Neuron (in vitro differentiated cells): ENCODE measurements around the gene WDR93.

Experiments
- H2AFZ ChIP-seq: one replicate; pipeline ENCODE4 v1.6.1; 2013; ENCODE audit warnings: low read depth, mild to moderate bottlenecking, inconsistent platforms, low read length, moderate library complexity
- H3K27me3 ChIP-seq: one replicate; pipeline ENCODE4 v1.6.1; 2013; ENCODE audit warnings: low read length; ENCODE audit not compliant: insufficient read depth
- H3K36me3 ChIP-seq: one replicate; pipeline ENCODE4 v1.6.1; 2013; ENCODE audit warnings: low read length; ENCODE audit not compliant: insufficient read depth
- H3K4me1 ChIP-seq: one replicate; pipeline ENCODE4 v1.6.1; 2013; ENCODE audit warnings: low read length; ENCODE audit not compliant: insufficient read depth
- H3K4me3 ChIP-seq: 2 replicates; pipeline ENCODE4 v1.5.1; 2013; ENCODE audit warnings: mild to moderate bottlenecking, low read length, moderate library complexity
- H3K9me3 ChIP-seq: one replicate; pipeline ENCODE4 v1.6.1; 2013; ENCODE audit warnings: low read length

The WDR93 gene

DNA sequence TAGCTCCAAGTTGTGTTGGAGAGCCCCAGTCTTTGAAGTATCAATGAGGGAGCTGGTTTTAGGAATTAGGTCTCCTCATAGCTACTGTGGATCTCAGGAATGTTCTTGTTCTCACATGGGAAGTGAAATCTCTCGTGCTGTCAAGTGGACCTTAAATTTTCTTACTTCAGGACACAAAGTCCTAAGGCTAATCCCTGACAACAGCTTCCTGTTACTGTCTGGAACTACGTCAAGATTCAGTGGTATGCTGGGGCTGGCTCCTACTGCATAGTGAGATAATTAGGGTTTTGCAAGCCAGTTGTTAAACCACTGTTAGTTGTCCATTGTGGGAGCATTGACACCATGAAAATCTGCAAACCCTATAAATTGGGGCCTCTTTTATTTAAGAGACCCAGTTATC, 37.6 kb downstream of the WDR93 start:
- peaks cover 18% of the 10 kb centered on the region for H3K27me3 ChIP-seq
- H3K4me1 ChIP-seq: no peaks in the 10 kb centered on the region
- H2AFZ ChIP-seq: no peak overlapping the region
- no peak overlapping the region for H3K4me3 ChIP-seq
- H3K36me3 ChIP-seq: no peaks in the 10 kb centered on the region
- no peaks in the 10 kb centered on the region for H3K9me3 ChIP-seq

DNA sequence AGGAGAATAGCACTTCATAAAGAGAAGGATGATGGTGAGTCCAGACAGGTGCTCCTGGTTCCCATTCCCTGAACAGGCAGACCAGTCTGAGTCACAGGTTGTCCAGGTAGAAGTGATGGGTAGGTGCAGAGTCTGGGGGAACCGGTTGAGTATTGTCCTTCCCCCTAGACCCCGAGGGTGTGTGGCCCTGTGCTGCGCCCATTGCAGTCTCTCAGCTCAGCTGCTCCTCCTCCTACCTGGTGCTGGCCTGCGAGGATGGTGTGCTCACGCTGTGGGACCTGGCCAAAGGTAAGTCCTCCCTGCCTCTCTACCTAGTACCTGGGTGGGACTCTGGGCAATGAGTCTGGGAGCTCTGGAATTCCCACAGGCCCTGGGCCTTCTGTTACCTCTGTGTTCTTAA, 40.7 kb downstream of the WDR93 start:
- no peaks in the 10 kb centered on the region for H3K9me3 ChIP-seq
- H3K36me3 ChIP-seq: no peaks in the 10 kb centered on the region
- H3K27me3 ChIP-seq: peaks cover 23% of the 10 kb centered on the region
- H3K4me3 ChIP-seq: no peak overlapping the region
- no peaks in the 10 kb centered on the region for H3K4me1 ChIP-seq
- H2AFZ ChIP-seq: no peak overlapping the region

DNA sequence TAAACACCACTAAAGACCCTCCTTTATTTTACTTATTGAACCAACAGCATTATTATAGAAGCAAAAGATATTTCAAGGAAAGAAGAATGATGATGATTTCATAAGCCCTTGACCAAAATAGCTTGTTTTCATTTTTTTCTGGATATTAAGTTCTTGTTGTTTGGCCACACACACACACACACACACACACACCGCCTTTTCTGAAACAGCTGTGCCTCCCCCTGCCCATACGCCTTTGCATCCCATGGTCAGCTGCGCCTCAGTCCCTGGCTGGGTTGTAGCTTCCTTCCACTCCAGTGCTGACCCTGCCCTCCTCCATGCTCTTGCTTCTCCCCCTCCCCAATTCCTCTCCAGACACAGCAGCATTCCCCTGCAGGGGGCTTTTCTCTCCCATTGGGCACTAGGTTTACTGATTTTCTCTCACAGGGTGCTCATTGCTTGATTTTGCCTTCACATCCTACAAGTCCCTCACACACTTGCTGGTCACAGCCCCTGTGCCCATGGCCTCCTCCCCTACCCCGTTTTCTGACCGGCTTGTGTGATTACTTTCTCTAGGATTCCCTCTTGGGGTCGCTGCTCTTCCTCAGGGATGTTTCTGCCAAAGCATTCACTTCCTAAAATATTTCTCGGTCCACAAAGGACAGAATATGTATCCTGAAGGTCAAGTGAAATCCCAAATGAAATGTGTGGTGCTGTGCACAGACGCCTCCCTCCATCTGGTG, 42.0 kb downstream of the WDR93 start:
- H3K4me1 ChIP-seq: no peaks in the 10 kb centered on the region
- H3K27me3 ChIP-seq: peaks cover 21% of the 10 kb centered on the region
- H3K36me3 ChIP-seq: no peaks in the 10 kb centered on the region
- H3K9me3 ChIP-seq: no peaks in the 10 kb centered on the region
- no peak overlapping the region for H3K4me3 ChIP-seq
- H2AFZ ChIP-seq: no peak overlapping the region

DNA sequence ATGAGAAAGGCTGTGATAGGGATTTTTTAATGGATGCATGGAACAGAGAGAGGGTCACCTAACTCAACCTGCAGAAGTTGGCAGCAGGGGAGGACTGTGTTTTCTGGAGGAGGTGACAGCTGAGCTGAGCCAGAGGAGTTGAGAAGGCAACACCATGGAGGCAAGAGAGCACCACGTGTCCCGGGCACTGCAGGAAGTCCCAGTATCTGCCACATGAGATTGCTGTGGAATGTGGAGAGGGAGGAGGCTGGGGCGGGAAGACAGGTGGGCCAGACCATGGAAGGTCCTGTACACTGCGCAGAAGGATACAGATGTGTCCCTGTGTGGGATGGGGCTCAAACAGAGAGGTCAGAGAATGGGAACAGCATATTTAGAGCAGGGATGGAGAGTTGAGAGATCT, 45.2 kb downstream of the WDR93 start:
- Histone ChIP-seq H3K4me3 (no peak overlapping the region), H3K36me3 (no peaks in the 10 kb centered on the region), H2AFZ (no peak overlapping the region), H3K27me3 (peaks cover 6% of the 10 kb centered on the region), H3K9me3 (no peaks in the 10 kb centered on the region), H3K4me1 (no peaks in the 10 kb centered on the region)

DNA sequence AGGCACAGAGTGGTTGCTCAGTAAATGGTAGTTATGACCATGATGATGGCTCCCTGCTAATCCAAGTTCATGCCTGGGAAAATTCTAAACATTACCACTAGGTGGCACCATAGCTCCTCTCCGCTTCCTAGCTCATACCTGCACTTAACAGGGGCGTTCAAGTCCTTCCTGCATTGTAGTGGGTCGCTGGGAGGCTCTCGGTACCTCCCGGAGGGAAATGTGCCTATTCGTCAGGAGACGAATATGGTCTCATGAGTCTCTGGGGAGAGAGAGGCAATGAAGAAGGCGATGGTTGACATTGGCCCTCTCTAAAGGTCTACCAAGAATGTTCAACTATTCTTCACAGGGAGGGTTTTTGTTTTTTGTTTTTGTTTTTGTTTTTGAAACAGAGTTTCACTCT, 49.5 kb downstream of the WDR93 start:
- Histone ChIP-seq H2AFZ (no peak overlapping the region), H3K9me3 (no peaks in the 10 kb centered on the region), H3K4me1 (no peaks in the 10 kb centered on the region), H3K36me3 (no peaks in the 10 kb centered on the region), H3K4me3 (no peak overlapping the region), H3K27me3 (peaks cover 22% of the 10 kb centered on the region)

DNA sequence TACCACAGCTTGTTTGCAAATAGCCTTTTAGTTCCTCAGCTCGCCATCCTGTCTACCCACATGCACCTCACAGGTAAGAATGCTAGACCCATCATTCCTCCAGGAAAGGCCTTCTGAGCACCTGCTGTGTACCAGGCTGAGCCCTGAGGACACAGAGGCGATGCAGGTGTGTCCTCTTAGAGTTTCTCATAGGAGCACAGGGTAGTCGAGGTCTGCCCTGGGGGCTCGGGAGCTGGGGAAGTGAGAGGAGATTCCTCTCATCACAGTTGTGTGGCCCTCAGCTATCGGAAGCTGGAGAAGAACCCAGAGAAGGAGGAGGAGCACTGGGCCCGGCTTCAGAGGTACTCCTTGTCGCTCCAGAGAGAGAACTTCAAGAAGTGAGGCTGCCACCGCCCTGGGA, 52.4 kb downstream of the WDR93 start:
- H3K27me3 ChIP-seq: peaks cover 43% of the 10 kb centered on the region
- H2AFZ ChIP-seq: no peak overlapping the region
- no peaks in the 10 kb centered on the region for H3K9me3 ChIP-seq
- no peaks in the 10 kb centered on the region for H3K4me1 ChIP-seq
- no peaks in the 10 kb centered on the region for H3K36me3 ChIP-seq
- no peak overlapping the region for H3K4me3 ChIP-seq

DNA sequence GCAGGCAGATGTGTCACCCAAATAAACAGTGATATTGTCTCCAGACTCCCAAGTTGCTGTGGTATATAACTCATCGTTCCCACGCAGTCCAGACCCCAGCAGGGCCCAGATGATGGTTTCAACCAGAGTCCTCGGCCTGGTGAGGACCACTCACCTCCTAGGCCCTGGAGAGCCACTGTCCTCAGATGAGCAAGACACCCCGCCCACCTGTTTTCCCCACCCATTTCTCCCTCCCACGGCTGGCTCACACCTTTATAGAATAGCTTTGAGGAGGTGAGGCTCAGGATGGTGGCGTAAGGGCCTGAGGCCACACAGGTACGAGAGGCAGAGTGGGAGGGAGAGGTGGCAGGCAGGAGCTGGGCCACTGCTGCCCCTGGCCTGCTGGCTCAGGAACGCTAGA, 53.0 kb downstream of the WDR93 start:
- H3K4me1 ChIP-seq: no peaks in the 10 kb centered on the region
- H3K4me3 ChIP-seq: no peak overlapping the region
- no peak overlapping the region for H2AFZ ChIP-seq
- no peaks in the 10 kb centered on the region for H3K36me3 ChIP-seq
- peaks cover 48% of the 10 kb centered on the region for H3K27me3 ChIP-seq
- no peaks in the 10 kb centered on the region for H3K9me3 ChIP-seq

DNA sequence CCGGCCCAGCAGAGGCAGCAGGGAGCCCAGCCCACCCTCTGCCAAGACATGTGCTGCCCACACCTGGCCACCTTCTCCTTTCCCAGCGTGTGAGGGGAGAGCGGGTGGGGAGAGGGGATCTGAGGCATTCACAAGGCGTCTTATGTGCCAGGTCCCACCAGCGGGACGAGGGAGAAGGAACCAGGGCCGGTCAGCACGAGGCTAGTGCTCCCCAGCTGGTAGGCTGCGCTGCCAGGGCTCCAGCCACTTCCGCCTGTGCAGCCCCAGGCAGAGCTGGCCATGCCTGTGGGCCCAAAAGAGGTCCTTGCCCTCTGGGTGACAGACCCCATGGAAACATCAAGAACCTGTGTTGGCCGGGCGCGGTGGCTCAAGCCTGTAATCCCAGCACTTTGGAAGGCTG, 54.5 kb downstream of the WDR93 start:
- Histone ChIP-seq H3K4me1 (no peaks in the 10 kb centered on the region), H2AFZ (no peak overlapping the region), H3K27me3 (peaks cover 64% of the 10 kb centered on the region), H3K36me3 (no peaks in the 10 kb centered on the region), H3K4me3 (no peak overlapping the region), H3K9me3 (no peaks in the 10 kb centered on the region)

DNA sequence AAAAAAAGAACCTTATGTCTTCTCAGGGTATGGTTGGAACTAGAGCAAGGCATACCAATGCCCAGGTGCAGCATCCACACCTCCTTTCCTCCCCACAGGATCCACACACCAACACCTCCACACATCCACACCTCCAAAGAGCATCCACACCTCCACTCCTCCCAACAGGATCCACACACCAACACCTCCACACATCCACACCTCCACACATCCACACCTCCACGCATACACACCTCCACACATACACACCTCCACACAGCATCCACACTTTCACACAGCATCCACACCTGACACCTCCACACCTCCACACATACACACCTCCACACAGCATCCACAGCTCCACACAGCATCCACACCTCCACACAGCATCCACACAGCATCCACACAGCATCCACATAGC, 55.2 kb downstream of the WDR93 start:
- Histone ChIP-seq H2AFZ (no peak overlapping the region), H3K36me3 (no peaks in the 10 kb centered on the region), H3K27me3 (peaks cover 66% of the 10 kb centered on the region), H3K4me3 (no peak overlapping the region), H3K9me3 (no peaks in the 10 kb centered on the region), H3K4me1 (no peaks in the 10 kb centered on the region)

DNA sequence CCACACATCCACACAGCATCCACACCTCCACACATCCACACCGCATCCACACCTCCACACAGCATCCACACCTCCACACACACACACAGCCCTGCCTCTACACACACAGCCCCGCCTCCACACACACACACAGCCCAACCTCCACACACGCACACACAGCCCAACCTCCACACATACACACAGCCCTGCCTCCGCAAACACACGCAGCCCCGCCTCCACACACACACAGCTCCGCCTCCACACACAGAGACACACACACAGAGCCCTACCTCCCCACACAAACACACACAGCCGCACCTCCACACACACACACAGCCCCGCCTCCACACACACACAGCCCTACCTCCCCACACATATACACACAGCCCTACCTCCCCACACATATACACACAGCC, 55.8 kb downstream of the WDR93 start:
- Histone ChIP-seq H3K27me3 (peaks cover 68% of the 10 kb centered on the region), H2AFZ (no peak overlapping the region), H3K36me3 (no peaks in the 10 kb centered on the region), H3K4me3 (no peak overlapping the region), H3K9me3 (no peaks in the 10 kb centered on the region), H3K4me1 (no peaks in the 10 kb centered on the region)

DNA sequence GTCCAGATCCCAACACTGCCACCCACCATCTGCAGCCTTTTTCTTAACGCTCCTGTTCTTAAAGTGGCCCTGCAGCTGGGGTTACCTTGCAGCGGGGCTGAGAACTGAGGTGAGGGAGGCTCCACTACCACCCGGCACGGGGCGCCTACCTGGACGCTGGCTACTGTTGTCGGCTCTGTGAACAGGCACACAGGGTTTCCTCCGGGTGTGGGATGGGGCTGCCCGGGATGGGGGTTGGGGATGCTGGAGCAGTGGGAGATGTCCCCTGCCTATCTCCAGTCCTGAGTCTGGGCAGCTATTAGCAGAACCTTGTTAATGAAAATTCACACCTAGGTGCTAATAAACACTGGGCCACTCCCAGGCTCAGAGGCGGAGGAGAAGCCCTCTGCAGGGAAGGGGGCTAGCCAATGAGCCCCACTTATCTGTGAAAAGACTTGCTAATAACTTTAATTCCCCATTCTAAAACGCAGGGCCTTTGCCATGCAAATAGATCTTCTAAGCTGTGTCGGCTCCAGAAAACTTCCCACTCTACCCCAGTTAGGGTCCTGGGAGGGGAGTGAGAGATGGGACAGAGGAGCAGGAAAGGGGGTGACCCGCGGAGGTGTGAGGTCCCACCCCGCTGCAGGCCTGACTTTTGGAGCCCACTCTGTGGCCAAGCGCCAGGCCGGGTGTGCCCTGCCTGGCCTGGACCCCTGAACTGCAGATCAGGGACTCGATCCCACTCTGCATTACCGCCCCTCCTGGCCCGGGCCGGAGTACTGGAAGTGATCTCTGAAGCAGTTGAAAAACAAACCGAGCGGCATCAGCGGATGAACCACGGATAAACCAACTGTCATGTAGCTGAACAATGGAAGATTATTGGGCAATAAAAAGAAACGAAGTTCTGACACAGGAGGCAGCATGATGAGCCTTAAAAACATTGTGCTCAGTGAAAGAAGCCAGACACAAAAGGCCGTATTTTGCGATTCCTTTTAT, 57.4 kb downstream of the WDR93 start:
- H3K4me3 ChIP-seq: no peak overlapping the region
- no peaks in the 10 kb centered on the region for H3K4me1 ChIP-seq
- peaks cover 73% of the 10 kb centered on the region for H3K27me3 ChIP-seq

DNA sequence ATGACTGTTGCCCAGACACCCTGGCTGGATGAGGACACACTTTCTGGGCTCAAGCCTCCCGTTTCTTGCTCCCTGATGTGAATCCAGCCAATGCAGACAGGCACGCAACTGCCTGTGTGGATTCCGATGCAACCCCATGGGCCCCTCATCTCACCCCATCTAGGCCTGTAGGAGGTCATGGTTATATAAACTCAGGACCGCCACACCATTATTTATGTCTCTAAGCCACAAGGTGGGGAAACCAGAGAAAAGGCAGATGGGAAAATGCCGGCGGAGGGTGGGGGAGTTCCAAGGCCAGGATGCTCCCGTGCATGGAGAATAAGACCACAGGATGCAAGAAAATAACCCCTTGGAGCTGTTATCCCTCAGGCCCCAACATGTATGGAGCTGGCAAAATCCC, 58.4 kb downstream of the WDR93 start:
- H2AFZ ChIP-seq: no peak overlapping the region
- H3K4me3 ChIP-seq: no peak overlapping the region
- no peaks in the 10 kb centered on the region for H3K4me1 ChIP-seq
- no peaks in the 10 kb centered on the region for H3K9me3 ChIP-seq
- no peaks in the 10 kb centered on the region for H3K36me3 ChIP-seq
- peaks cover 64% of the 10 kb centered on the region for H3K27me3 ChIP-seq

More for the DNA sequence above, 57.4 kb downstream of the WDR93 start:
- no peaks in the 10 kb centered on the region for H3K9me3 ChIP-seq
- no peaks in the 10 kb centered on the region for H3K36me3 ChIP-seq
- no peak overlapping the region for H2AFZ ChIP-seq

DNA sequence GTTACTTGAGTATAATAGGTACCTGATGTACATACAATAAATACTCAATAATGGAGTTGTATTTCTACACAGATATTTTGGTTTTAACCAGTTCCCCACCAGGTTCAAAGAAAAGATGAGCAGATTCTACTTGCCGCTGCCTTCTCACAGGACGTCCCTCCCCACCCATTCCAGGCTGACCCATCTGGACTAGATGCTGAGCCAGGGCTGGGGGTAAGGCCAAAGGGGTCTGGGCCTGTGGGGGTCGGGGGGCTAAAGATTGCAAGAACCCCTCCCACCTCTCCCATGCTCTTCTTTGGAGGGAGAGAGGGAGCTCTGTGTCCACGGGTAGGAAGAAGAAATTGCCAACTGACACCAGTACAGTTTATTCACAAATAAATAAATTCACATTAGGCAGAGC, 58.9 kb downstream of the WDR93 start:
- H3K27me3 ChIP-seq: peaks cover 60% of the 10 kb centered on the region
- H3K4me3 ChIP-seq: no peak overlapping the region
- H3K36me3 ChIP-seq: no peaks in the 10 kb centered on the region
- no peaks in the 10 kb centered on the region for H3K9me3 ChIP-seq
- H2AFZ ChIP-seq: no peak overlapping the region
- H3K4me1 ChIP-seq: no peaks in the 10 kb centered on the region
